DND-41 (cell line): Measurements from ENCODE around the gene ZRANB3.
"Not testable (repeated sequence)": the region's sequence is repeated elsewhere in the genome, so short reads cannot be mapped to it uniquely, and the experiment has no call there.

ENCODE experiments used
- CTCF ChIP-seq: IDR thresholded peaks from 2 replicates; pipeline ENCODE4 v1.5.1; 2012; ENCODE audit warnings: borderline replicate concordance, low read length, moderate library complexity, mild to moderate bottlenecking; ENCODE audit not compliant: poor library complexity, severe bottlenecking; ENCODE audit errors: extremely low read depth
- EZH2 ChIP-seq: IDR thresholded peaks from 3 replicates; pipeline ENCODE4 v1.6.1; 2012; ENCODE audit warnings: borderline replicate concordance, low read depth, mild to moderate bottlenecking, moderate library complexity, low read length, inconsistent platforms; ENCODE audit not compliant: severe bottlenecking

GRCh38 chr2:135121658-135122039 lies 409.4 kb downstream of the ZRANB3 start:
- not testable (repeated sequence) for TF ChIP-seq EZH2, CTCF
